Measurements from ENCODE around the gene ANO8.

The ANO8 gene

DNA sequence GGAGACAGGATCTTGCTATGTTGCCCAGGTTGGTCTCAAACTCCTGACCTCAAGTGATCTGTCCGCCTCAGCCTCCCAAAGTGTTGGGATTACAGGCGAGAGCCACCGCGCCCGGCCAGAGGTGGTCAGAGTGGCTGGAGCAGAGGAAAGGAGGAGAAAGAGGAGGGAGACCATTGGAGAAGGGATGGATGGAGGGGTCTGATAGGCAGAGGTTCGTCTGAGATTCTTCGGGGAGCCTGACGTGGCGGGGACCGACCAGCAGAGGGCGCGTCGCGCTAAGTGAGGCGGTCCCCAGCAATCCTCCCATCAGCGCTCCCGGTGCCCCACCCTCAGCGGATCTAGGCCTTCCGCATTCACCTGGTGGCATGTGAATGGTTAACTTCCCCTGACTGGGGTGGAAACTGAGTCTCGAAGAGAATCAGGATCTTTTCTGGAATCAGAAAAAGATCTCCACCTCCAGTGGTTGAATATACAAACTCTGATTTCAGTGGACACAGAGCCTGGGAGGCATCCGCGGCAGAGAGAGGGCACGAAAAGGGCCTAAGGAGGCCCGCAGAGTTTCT is 11.5 kb upstream of the ANO8 start:
- peak; percentile 51 for DNase-seq (ENCODE audit: low spot score)
- no peak for FAIRE-seq

DNA sequence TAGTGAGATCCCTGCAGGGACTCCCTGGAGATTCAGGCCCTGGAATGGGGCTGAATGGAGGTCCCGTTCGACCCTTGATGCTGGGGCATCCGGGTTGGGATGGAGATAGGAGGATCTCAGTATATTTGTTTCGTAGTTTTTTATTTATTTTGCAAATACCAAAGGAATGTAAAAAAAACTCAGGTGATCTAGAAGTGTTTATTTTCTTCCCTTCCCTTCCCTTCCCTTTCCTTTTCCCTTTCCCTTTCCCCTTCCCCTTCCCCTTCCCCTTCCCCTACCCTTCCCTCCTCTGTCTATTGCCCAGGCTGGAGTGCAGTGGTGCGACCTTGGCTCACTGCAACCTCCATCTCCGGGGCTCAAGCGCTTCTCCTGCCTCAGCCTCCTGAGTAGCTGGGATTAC is 7.2 kb upstream of the ANO8 start:
- DNase-seq (ENCODE audit: low spot score) = no peak
- no peak for FAIRE-seq

DNA sequence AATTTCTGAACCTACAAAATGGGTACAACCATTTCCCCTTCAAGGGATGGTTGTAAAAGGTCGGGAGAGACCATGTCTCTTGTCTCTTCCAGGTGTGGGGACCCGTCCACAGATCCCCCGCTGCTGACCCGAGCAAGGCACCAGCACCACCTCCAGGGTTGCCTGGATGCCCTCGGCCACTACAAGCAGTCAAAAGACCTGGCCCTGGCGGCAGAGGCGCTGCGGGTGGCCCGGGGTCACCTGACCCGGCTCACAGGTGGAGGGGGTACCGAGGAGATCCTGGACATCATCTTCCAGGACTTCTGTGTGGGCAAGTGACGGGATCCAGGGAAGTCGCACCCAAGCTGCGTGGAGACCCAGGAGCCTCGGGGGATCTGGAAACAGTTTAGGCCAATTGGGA is 6.7 kb upstream of the ANO8 start:
- FAIRE-seq (no peak), DNase-seq (ENCODE audit: low spot score) (no peak)

DNA sequence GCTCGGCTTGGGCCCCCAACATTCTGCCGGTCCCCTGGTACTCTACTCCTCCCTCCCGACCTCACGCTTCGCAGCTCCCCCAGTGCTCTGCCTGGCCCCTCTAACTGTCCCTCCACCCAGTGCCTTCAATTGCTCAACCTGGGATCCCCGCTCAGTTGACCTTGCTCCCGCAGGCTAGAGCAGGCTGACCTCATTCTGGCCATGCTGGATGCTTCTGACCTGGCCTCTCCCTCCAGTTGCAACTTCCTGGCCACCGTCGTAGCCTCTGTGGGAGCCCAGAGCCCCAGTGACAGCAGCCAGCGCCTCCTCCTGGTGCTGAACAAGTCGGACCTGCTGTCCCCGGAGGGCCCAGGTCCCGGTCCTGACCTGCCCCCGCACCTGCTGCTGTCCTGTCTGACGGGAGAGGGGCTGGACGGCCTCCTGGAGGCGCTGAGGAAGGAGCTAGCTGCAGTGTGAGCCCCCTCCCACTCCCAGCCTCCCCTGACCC is 6.3 kb upstream of the ANO8 start:
- FAIRE-seq (no peak), DNase-seq (ENCODE audit: low spot score) (no peak)

DNA sequence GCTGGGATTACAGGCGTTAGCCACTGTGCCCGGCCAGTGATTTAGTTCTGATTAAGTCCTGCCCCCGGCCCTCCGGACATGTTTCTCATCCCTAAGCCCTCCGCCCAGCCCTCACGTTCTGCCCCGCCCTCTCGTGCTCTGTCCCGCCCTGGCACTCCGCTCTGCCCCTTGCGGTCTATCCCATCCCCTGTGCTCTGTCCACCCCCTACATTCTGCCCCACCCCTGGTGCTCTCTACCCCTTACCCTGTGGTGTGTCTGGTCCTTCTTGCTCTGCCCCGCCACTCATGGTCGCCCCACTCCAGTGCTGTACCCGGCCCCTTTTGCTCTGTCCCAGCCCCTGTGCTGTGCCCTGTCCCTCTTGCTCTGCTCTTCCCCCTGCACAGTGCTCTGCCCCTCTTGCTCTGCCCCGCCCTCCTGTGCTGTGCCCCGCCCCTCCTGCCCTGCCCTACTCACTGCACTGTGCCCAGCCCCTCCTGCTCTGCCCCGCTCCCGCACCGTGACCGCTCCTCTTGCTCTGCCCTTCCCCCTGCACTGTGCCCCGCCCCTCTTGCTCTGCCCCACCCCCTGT is 5.7 kb upstream of the ANO8 start:
- DNase-seq (ENCODE audit: low spot score) (no peak), FAIRE-seq (no peak)

DNA sequence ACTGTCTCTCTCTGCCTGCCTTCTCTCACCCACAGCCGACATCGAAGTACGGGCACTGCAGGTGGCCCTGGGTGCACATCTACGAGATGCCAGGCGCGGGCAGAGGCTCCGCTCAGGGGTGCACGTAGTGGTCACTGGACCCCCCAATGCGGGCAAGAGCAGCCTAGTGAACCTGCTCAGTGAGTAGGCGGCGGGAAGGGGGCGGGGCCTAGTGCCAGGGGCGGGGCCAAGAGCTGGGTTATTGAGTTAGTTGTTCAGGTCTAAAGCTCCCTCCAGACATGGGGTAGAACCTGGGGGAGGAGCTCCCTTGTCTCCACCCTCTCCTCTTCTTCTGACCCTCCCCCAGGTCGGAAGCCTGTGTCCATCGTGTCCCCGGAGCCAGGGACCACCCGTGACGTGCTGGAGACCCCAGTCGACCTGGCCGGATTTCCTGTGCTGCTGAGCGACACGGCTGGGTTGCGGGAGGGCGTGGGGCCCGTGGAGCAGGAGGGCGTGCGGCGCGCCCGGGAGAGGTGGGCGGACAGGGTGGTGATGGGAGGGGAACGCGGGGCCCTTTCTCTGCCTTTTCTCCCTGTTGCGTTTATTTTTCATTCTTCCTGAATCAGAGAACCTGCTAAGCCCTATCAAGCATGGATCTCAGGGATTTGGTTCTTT is 4.6 kb upstream of the ANO8 start:
- no peak for FAIRE-seq
- DNase-seq (ENCODE audit: low spot score) = no peak

DNA sequence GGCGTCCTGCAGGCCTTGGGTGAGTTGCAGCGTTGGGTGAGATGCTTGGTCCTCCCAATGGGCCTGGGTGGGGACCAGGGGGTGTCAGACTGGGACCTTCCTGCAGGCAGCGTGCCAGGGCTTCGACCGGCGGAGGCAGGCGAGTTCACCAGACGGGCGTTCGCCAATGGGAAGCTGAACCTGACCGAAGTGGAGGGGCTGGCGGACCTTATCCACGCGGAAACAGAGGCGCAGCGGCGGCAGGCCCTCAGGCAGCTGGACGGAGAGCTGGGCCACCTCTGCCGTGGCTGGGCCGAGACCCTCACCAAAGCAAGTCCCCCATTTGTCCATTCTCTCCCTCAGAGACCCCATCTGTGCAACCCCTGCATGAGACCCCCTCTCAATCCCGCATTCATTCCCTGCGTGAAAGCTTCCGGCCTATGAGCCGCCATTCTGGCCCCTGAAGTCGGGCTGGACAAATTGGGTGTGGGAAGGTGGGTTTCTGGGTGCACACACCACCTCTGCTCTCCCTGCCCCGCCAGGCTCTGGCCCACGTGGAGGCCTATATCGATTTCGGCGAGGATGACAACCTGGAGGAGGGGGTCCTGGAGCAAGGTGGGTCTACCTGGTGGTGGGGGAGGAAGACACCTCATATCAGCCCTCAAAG is 3.9 kb upstream of the ANO8 start:
- no peak for FAIRE-seq

DNA sequence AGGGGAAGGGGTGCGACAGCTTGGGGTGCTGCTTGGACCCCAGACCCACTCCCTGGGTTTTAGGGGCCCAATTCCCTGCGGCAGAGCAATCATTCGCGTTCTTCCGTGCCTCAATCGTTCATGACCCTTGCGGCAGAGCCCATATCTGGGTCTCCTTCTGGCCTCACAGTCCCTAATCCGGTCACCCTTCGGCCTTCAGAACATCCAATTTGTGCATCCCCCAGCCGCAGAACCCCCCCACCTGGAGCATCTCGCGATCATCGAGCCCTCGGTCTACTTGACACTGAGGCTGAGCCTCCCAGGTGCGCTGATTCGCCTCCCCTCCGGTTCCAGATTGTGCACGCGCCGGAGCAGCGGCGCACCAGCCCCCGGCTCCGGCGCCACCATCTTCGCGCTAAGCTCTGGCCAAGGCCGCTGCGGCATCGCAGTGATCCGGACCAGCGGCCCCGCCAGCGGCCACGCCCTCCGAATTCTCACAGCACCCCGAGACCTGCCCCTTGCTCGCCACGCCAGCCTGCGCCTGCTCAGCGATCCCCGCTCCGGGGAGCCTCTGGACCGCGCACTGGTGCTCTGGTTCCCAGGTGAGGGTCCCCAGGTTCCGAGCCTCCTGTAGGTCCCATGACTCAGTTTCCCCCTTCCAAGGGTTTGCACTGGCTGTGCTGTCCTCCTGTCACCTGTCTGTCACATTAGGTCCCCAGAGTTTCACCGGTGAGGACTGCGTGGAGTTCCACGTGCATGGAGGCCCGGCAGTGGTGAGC is 3.2 kb upstream of the ANO8 start:
- DNase-seq (ENCODE audit: low spot score) = no peak
- no peak for FAIRE-seq

More for the DNA sequence above, 3.9 kb upstream of the ANO8 start:
- no peak for DNase-seq (ENCODE audit: low spot score)

DNA sequence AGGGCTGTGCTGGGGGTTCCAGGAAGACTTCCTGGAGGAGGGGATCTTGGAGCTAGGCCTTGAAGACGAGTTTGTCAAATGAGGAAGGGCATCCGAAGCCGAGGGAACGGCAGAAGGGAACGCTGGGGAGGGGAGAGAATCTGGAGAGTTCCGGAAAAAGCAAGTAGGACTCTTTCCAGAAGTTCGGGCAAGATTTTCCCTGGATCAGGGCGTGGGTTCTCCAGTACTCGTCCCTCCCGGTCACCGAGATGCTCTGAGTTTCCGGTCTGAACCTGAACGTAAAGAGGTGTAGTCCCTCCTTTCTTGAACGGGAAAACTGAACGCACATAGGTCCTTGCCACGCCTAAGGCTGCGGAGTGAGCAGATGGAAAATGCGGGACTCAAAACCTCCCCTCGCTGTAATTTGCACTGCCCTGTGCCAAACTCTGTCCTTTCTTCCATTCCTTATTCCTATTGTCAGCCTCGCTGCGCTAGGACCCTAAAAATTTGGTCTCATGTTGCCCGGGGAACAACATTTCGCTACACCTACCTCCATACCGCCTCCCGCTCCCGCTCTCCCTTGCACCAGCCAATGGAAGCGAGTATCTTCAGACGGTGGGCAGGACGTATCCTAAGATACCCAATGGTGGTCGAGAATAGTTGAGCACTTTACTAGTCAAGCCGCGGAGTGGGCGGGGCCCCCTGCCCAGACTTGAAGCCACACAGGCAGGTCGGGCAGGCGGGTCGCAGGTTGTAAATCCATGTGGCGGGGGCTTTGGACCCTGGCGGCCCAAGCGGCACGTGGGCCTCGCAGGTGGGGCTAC is 2.4 kb upstream of the ANO8 start, which contains the start of gene GTPBP3:
Gene GTPBP3, plus strand, starts transcription at position 682 of the 803 bp plus-strand sequence. Its CDS starts 59 bp downstream, at position 741.
- FAIRE-seq (peak; percentile 90), DNase-seq (ENCODE audit: low spot score) (peak; percentile 97)

DNA sequence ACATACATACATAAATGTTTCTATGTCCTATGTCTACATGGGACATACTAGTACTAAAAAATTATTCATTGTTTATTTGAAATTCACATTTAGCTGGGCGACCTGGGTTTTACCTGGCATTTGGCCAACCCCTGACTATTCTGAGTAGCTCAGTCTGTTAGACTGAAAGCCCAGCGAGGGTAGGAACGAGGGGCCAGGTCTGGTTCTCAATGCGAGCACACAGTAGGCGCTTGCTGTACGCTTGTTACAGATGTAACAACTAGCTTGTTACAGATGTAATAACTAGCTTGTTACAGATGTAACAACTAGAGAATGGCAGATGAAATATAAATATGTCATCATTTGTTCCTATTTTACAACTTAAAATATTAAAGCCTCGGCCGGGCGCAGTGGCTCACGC is 920 bp upstream of the ANO8 start:
- FAIRE-seq (no peak), DNase-seq (ENCODE audit: low spot score) (no peak)

DNA sequence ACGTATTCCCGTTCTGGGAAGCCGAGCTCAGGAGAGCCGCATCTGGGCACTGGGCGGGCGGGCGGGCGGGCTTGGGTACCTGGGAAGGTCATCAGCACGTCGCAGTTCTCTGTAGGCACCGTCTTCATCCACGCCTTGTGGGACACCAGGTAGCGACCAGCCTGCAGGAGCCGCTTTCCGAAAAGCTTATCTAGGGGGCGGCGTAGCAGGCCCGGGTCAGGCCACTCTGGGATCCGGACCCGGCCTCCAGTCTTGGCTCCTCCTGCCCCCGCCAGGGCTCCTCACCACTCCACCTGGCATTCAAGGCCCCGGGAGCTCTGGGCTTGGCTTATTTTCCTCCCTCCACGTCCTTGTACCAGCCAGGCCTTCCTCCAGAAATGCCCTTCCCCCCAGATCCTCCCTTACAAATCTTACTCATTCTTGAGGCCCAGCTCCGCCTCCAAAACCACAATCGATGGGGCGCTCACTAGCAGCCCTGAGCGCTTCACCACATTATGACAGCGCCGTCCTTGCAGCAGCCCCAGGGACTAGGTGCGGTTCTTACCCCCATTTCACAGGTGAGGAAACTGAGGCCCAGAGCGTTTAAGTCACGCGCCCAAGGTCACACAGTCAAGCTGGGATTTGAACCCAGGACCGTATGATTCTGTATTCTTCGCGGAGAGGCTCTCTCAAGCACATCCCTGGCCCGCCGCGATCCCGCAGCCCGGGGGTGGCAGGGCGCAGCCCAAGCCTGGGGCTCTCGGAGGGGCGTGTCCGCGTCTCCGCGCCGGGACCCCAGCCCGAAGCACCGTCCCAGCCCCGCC is 843 bp downstream of the ANO8 start:
- DNase-seq (ENCODE audit: low spot score) = peak; percentile 77
- peak; percentile 77 for FAIRE-seq

DNA sequence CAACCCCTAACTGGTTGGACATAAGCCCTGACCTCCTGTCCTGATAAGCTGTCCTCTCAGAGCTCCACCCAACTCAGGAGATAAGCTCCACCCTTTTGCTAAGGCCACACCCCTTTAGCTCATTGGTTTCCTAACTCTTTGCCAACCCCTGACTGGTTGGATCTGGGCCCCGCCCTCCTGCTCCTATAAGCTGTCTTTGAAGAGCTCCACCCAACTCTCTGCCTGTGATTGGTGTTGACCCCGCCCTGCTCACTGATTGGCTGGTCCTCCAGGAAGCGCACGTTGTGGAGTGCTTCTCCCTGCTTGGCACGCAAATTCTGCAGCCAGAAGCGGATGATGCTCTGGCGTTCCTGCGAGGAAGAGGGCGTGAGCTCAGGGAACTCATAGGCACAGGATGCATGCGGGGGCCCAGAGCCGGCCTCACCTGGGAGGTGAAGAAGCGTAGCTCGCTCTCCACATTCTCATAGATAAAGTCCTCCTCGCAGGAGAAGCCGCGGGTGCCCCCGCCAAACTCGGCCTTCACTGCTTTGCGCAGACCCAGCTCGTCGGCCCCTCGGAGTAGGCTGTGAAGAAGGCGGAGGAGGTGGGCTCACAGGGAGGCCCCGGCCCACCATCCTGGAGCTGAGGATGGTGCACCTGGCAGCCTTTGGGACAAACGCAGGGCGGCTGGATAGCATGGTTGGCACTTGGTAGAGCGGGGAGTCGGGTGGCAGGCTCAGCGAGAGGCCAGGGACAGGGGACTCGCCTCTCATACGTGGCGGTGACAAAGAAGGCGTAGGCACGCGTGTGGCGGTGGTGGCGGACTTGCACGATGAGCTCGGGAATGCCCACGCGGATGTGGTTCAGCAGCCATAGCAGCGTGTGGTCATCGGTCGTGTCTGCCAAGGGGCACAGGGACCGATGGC is 1.7 kb downstream of the ANO8 start:
- FAIRE-seq = no peak
- DNase-seq (ENCODE audit: low spot score) = peak; percentile 18

DNA sequence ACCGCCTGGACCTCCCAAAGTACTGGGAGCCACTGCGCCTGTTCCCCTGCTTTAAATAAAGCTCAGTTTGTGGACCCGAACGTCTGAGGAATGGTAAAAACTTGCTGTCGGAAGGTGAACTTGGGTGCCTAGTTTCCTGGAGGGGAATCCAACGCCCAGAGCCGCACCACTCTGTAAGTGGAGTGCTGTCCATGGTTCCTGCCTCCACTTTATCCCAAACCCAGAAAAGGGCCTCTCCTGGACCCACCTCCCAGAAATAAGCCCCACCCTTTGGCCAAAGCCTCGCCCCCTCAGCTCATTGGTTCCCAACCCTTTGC is 2.3 kb downstream of the ANO8 start:
- FAIRE-seq (no peak), DNase-seq (ENCODE audit: low spot score) (no peak)

DNA sequence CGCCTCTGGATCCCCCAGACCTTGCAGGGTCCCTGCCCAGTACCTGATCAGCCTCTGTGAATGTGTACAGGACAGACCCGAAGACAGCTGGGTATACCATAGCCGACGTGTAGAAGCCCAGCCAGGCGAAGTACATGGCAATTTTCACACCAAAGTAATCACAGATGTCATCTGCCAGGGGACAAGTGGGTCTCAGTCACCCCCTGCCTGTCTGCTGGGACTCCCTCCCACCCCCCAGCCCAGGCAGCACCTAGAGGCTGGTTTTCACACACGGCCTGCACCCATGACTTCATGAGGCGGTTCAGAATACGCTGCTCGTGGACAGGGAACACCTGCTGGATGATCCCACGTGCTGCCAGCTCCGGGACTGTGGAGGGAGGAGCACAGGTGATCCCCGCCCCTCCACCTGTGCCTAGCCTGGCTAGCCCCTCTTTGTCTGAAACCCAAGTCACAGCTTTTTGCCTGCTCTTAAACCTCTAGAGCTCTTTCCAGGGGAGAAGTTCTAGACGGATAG is 3.6 kb downstream of the ANO8 start:
- DNase-seq (ENCODE audit: low spot score) (no peak), FAIRE-seq (no peak)

DNA sequence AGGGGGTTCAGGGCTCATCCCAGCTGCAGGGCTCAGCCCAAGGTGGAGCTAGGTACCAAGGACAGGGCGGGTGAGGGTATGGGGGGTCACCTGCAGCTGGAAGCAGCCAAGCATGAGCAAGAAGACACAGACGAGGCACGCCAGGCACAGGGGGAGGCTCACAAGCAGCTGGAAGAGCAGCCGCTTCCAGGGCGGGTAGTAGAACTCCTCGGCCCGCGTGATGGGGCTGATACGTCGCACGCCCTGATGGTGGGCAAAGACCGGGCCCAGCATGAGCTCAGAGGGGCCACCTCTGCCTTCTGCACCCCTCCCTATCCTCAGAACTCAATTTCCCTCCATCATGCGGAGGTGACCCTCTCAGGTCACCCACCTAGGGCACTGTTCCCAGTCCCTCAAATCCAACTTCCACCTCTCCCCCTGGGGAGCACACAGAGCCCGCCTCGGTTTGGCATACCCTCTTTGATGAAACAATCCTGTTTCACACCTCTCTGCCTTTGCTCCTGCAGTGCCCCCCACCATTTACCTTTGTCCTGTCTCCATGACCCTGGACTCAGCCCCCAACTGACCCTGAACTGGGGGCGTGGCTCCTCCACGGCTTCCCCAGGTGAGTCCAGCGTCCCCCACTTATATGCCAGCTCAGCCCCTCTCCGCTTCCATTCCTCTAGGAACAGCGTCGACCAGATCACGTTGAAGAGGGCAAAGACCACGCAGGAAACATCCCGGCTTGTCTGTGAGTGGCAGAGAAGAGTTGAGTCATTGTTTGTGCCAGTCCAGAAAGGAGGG is 4.2 kb downstream of the ANO8 start:
- FAIRE-seq = no peak
- no peak for DNase-seq (ENCODE audit: low spot score)

DNA sequence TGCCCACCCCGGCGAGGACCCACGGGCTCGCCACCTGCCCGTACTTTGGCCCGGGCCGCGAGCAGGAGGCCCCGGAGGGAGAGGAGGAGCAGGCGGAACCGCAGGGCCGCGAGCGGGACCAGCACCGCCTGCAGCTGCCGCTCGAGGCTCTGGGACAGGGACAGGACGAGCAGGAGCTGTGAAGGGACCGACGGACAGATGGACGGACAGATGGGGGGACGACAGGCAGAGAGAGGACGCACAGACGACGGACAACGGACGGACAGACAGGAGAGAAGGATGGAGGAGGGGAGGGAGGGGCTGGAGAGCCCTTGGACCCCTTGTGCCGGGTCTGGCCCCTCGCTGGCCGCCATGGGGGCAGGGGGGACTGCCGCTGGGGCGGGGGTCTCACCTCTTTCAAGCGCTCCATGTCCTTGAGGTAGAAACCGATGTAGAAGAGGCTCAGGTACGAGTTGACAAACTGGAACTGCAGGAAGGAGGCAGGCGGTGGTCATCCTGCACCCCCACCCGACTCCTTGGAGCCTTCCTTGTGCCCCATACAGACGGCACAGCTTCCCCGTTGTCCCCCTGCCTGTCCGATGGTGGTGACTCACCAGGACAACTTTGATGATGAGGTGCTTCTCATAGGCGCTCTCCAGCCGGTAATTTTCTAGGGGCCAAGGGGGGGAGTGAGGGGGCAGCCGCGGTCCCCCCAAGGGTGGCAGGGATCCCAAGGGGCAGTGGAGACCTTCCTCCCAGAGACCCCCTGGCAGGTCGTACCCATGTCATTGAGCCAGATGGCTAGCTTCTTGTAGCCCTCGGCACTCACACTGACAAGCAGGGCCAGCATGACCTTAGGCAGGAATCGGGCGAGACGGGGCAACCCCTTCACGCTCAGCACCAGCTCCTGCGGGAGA is 5.0 kb downstream of the ANO8 start:
- FAIRE-seq = no peak
- no peak for DNase-seq (ENCODE audit: low spot score)
